GM12892 (cell line): ENCODE measurements around the gene DOCK6.

Experiments used
- POLR2A ChIP-seq: IDR thresholded peaks from 2 replicates; pipeline ENCODE4 v1.6.1; 2011; ENCODE audit warnings: low read depth, low read length, control low read depth
- POLR2AphosphoS5 ChIP-seq: IDR thresholded peaks from 2 replicates; pipeline ENCODE4 v1.6.1; 2011; ENCODE audit warnings: low read depth, low read length, control low read depth
- TAF1 ChIP-seq: IDR thresholded peaks from 2 replicates; pipeline ENCODE4 v1.6.1; 2011; ENCODE audit warnings: low read depth, mild to moderate bottlenecking, control low read depth, low read length, borderline replicate concordance

DNA sequence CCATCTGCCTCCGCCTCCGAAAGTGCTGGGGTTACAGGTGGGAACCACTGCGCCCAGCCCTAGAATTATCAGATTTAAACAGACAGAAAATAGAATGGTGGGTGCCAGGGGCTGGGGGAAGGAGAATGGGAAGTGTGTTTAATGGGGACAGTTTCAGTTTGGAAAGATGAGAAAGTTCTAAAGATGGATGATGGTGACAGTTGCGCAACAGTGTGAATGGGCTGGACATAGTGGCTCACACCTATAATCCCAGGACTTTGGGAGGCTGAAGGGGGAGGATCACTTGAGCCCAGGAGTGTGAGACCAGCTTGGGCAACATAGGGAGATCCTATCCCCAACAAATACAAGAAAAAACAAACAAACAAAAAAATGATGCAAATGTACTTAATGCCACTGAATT lies 80.8 kb downstream of the DOCK6 start:
- no peak for TF ChIP-seq POLR2A
- no peak for TF ChIP-seq POLR2AphosphoS5
- no peak for TF ChIP-seq TAF1
